Ishikawa (cell line): ENCODE results near the gene UACA.

Source experiments
- CEBPB ChIP-seq: IDR thresholded peaks from 2 replicates; pipeline ENCODE4 v1.6.1; 2012
- CREB1 ChIP-seq: IDR thresholded peaks from 2 replicates; pipeline ENCODE4 v1.6.1; 2012; ENCODE audit warnings: low read depth
- EGR1 ChIP-seq: IDR thresholded peaks from 2 replicates; pipeline ENCODE4 v1.6.1; 2012
- EP300 ChIP-seq: IDR thresholded peaks from 2 replicates; pipeline ENCODE4 v1.6.1; 2012; ENCODE audit warnings: borderline replicate concordance
- FOXM1 ChIP-seq: IDR thresholded peaks from 2 replicates; pipeline ENCODE4 v1.6.1; 2012; ENCODE audit warnings: low read depth, borderline replicate concordance
- MAX ChIP-seq: IDR thresholded peaks from 2 replicates; pipeline ENCODE4 v1.6.1; 2012
- NFIC ChIP-seq: IDR thresholded peaks from 2 replicates; pipeline ENCODE4 v1.6.1; 2012
- RAD21 ChIP-seq: IDR thresholded peaks from 2 replicates; pipeline ENCODE4 v1.6.1; 2012; ENCODE audit warnings: low read depth
- REST ChIP-seq: IDR thresholded peaks from 2 replicates; pipeline ENCODE4 v1.6.1; 2012; ENCODE audit warnings: low read depth, mild to moderate bottlenecking
- TAF1 ChIP-seq: IDR thresholded peaks from 2 replicates; pipeline ENCODE4 v1.6.1; 2012; ENCODE audit warnings: low read depth, mild to moderate bottlenecking
- TCF12 ChIP-seq: IDR thresholded peaks from 2 replicates; pipeline ENCODE4 v1.6.1; 2012; ENCODE audit warnings: low read depth
- TEAD4 ChIP-seq: IDR thresholded peaks from 2 replicates; pipeline ENCODE4 v1.6.1; 2012
- USF1 ChIP-seq: IDR thresholded peaks from 2 replicates; pipeline ENCODE4 v1.6.1; 2012
- YY1 ChIP-seq: IDR thresholded peaks from 2 replicates; pipeline ENCODE4 v1.6.1; 2012; ENCODE audit warnings: low read depth
- ZBTB7A ChIP-seq: IDR thresholded peaks from 2 replicates; pipeline ENCODE4 v1.6.1; 2012; ENCODE audit warnings: low read depth

The UACA gene

GRCh38 chr15:70783041-70783440 is 19.7 kb upstream of the UACA start:
- no peak for TF ChIP-seq NFIC
- TF ChIP-seq FOXM1, result no peak
- no peak for TF ChIP-seq EGR1
- TF ChIP-seq TCF12, result no peak
- no peak for TF ChIP-seq CEBPB
- no peak for TF ChIP-seq RAD21
- TF ChIP-seq ZBTB7A, result no peak
- no peak for TF ChIP-seq REST
- TF ChIP-seq EP300, result no peak
- no peak for TF ChIP-seq CREB1
- TF ChIP-seq TAF1, result no peak
- no peak for TF ChIP-seq MAX
- no peak for TF ChIP-seq USF1
- TF ChIP-seq YY1, result no peak
- no peak for TF ChIP-seq TEAD4

- peak; percentile 80 for TF ChIP-seq TEAD4
- no peak for TF ChIP-seq TAF1
Measured at GRCh38 chr15:70781236-70781635, 17.9 kb upstream of the UACA start.

- TF ChIP-seq NFIC (no peak), CEBPB (no peak), RAD21 (no peak), REST (no peak), TEAD4 (no peak), YY1 (no peak), MAX (no peak), TCF12 (no peak), CREB1 (no peak), FOXM1 (no peak), TAF1 (no peak), USF1 (no peak), EP300 (no peak), ZBTB7A (no peak)
Measured at GRCh38 chr15:70778258-70779076, 15.1 kb upstream of the UACA start.

GRCh38 chr15:70777170-70777926 is 14.0 kb upstream of the UACA start:
- TF ChIP-seq NFIC (no peak), YY1 (no peak), TCF12 (no peak), CEBPB (no peak), FOXM1 (no peak), CREB1 (no peak), MAX (no peak), USF1 (no peak), TAF1 (no peak), RAD21 (no peak), TEAD4 (no peak), EGR1 (no peak), ZBTB7A (no peak)

- TF ChIP-seq TEAD4 (peak; percentile 33; the same call in 1 of the 2 replicates), FOXM1 (no peak)
Measured at GRCh38 chr15:70775160-70775559, 11.8 kb upstream of the UACA start.
